Activated effector memory CD4-positive, alpha-beta T cell treated with anti-CD3 and anti-CD28 coated beads, Interleukin-2, amount 50 U/mL, for 16 hours (primary cell): ENCODE data around the gene TOM1.
"Not testable (repeated sequence)": the region's sequence is repeated elsewhere in the genome, so short reads cannot be mapped to it uniquely, and the experiment has no call there.

Experiments used
- DNase-seq: peaks from one replicate; pipeline ENCODE4 v3.0.0-alpha.2; 2020

The TOM1 gene

GRCh38 chr22:35376728-35377472, 77.2 kb downstream of the TOM1 start:
- peak; percentile 76 for DNase-seq

GRCh38 chr22:35377735-35378134, 78.0 kb downstream of the TOM1 start:
- no peak for DNase-seq

GRCh38 chr22:35378621-35379020, 78.9 kb downstream of the TOM1 start:
- no peak for DNase-seq

GRCh38 chr22:35379146-35379993, 79.7 kb downstream of the TOM1 start:
- no peak for DNase-seq

GRCh38 chr22:35380013-35380412, 80.3 kb downstream of the TOM1 start:
- DNase-seq: no peak

- peak; percentile 82 for DNase-seq
These were observed 81.1 kb downstream of the TOM1 start, which contains the start of gene HMOX1 for GRCh38 chr22:35380537-35381423. Gene HMOX1 (plus strand): TSS chr22:35381096. CDS start chr22:35381174, 78 bp downstream.

GRCh38 chr22:35381424-35382009, 81.8 kb downstream of the TOM1 start:
- no peak for DNase-seq

GRCh38 chr22:35383679-35384071, 84.0 kb downstream of the TOM1 start:
- DNase-seq: no peak

GRCh38 chr22:35384527-35384926, 84.8 kb downstream of the TOM1 start:
- no peak for DNase-seq

- no peak for DNase-seq
These were observed 85.4 kb downstream of the TOM1 start for GRCh38 chr22:35384975-35385588.

GRCh38 chr22:35386670-35387288, 87.1 kb downstream of the TOM1 start:
- DNase-seq: no peak

- no peak for DNase-seq
These were observed 91.2 kb downstream of the TOM1 start for GRCh38 chr22:35390933-35391332.

GRCh38 chr22:35392357-35392756, 92.7 kb downstream of the TOM1 start:
- DNase-seq: no peak

GRCh38 chr22:35393116-35394010, 93.7 kb downstream of the TOM1 start:
- DNase-seq: no peak

GRCh38 chr22:35394011-35394312, 94.3 kb downstream of the TOM1 start:
- no peak for DNase-seq

GRCh38 chr22:35394810-35395563, 95.3 kb downstream of the TOM1 start:
- no peak for DNase-seq

- DNase-seq: not testable (repeated sequence)
These were observed 96.9 kb downstream of the TOM1 start for GRCh38 chr22:35396622-35397021.

- no peak for DNase-seq
These were observed 97.6 kb downstream of the TOM1 start for GRCh38 chr22:35397095-35397904.
